Measurements from ENCODE around the gene SRPK2. TPM values are rescaled to one million over a fixed set of nuclear protein-coding genes. Genes with fewer than 3 reads are reported as not detected.

Gene SRPK2
- total RNA-seq, 1 experiment from 2014 or later, result 54.4 TPM

DNA sequence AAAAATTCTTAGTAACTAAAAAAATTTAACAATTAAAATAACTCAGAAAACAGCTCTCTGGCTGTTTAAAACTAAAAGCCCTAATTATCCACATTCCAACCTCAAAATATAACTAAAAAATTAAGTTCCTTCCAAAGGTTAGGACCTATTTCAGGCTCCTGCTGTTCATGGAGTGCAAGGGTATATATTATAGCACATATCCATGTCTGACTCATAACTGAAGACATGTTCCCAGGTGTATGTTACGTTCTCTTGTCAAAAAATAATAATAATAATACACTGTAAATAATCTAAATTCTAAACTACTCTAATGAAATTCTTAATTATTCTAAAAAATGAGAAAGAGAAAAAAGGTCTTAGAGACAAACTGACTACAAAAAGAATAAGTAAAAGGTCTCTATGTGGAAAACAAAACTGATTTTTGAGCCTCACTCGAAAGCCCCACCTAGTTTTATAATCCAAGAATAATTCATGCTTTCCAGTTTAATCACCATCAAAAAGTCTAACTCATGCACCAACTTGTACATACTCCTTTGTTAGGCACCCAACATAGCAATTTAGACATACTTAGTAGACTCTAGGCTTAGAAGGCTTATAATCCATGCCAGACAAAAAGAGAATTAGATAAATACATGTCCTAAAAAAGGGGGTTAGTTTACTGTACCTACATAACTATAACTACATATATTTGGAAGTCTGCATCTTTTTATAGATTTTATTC is 203.3 kb downstream of the SRPK2 start:
- BruUV-seq (replicated peaks), result TSS peak; percentile 95
- POLR2A ChIA-PET, result interaction anchor here (0.7 to 3.6 kb wide), 11 partner anchors 22 to 83 kb away, joined by 3 to 23 read pairs (median 4); no protein-coding TSS in a partner anchor
- Mint-ChIP-seq H3K4me1 (ENCODE audit: insufficient read depth, unreplicated experiment) (peaks cover 31% of the 10 kb centered on the region), H3K4me3 (ENCODE audit: unreplicated experiment) (no peak overlapping the region), H3K27me3 (ENCODE audit: insufficient read depth, unreplicated experiment) (no peaks in the 10 kb centered on the region), H3K36me3 (ENCODE audit: insufficient read depth, unreplicated experiment) (peaks cover 8% of the 10 kb centered on the region), H3K27ac (ENCODE audit: low read depth, unreplicated experiment) (peak overlapping the region; percentile 67), H3K9me3 (ENCODE audit: unreplicated experiment) (no peaks in the 10 kb centered on the region)
- intact Hi-C loops (cut with micrococcal nuclease), result no loop called here
- CTCF ChIA-PET, result interaction anchor here (0.6 to 1.0 kb wide), 2 partner anchors 9 to 40 kb away, joined by 3 to 4 read pairs; no protein-coding TSS in a partner anchor
- peak; percentile 52 for DNase-seq (ENCODE audit: unreplicated experiment)
- TF ChIP-seq, protein P1, sequence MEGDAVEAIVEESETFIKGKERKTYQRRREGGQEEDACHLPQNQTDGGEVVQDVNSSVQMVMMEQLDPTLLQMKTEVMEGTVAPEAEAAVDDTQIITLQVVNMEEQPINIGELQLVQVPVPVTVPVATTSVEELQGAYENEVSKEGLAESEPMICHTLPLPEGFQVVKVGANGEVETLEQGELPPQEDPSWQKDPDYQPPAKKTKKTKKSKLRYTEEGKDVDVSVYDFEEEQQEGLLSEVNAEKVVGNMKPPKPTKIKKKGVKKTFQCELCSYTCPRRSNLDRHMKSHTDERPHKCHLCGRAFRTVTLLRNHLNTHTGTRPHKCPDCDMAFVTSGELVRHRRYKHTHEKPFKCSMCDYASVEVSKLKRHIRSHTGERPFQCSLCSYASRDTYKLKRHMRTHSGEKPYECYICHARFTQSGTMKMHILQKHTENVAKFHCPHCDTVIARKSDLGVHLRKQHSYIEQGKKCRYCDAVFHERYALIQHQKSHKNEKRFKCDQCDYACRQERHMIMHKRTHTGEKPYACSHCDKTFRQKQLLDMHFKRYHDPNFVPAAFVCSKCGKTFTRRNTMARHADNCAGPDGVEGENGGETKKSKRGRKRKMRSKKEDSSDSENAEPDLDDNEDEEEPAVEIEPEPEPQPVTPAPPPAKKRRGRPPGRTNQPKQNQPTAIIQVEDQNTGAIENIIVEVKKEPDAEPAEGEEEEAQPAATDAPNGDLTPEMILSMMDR (IDR thresholded peaks at IDR 0.05; ENCODE audit: unreplicated experiment), result no peak

DNA sequence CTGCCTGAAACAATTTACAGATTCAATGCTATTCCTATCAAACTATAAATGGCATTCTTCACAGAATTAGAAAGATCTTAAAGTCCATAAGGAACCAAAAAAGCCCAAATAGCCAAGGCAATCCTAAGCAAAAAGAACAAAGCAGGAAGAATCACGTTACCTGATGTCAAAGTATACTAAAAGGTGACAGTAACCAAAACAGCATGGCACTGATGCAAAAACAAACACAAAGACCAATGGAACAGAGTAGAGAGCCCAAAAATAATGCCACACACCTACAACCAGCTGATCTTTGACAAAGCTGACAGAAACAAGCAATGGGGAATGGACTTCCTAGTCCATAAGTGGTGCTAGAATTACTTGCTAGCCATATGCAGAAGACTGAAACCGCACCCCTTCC is 208.7 kb downstream of the SRPK2 start:
- H3K4me1 Mint-ChIP-seq (ENCODE audit: insufficient read depth, unreplicated experiment), result no peaks in the 10 kb centered on the region
- peaks cover 6% of the 10 kb centered on the region for H3K9me3 Mint-ChIP-seq (ENCODE audit: unreplicated experiment)
- H3K27me3 Mint-ChIP-seq (ENCODE audit: insufficient read depth, unreplicated experiment), result no peaks in the 10 kb centered on the region
- intact Hi-C loops (cut with micrococcal nuclease), result no loop called here
- DNase-seq (ENCODE audit: unreplicated experiment), result no peak
- H3K27ac Mint-ChIP-seq (ENCODE audit: low read depth, unreplicated experiment), result no peak overlapping the region
- no peak overlapping the region for H3K4me3 Mint-ChIP-seq (ENCODE audit: unreplicated experiment)
- peaks cover 9% of the 10 kb centered on the region for H3K36me3 Mint-ChIP-seq (ENCODE audit: insufficient read depth, unreplicated experiment)
- CTCF ChIA-PET, result no interaction called here
- POLR2A ChIA-PET, result interaction anchor here (0.6 to 1.4 kb wide), 4 partner anchors 37 to 386 kb away, joined by 3 to 4 read pairs (median 4); no protein-coding TSS in a partner anchor
- no TSS peak for BruUV-seq (replicated peaks)
- TF ChIP-seq, protein P1 (IDR thresholded peaks at IDR 0.05; ENCODE audit: unreplicated experiment), result no peak

DNA sequence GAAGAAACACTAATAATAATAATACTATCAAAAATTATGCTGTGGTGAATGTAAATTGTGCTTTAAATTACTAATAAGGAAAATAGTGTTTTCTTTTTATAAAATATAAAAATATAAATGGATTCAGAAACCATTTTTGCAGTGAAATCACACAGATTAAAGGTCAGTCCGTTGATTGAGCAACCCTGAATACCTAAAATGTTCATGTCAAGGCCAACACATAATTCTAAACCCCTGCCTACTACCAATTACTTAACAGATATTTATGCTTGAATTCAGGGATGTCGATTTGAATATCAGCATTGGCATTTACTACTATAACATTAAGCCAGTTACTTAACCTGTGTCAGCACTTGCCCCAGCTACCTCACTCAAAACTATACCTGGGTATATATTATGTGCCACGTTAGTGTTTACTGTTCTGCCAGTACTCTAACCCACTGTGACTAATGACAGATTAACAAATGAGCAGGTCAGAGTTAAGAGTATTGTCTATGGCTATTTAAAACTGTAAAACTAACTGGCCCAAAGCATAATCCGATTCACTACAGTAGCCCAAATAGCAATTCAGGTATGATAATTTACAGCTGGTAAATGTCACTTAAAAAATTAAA is 209.7 kb downstream of the SRPK2 start:
- ChIA-PET POLR2A (interaction anchor here (0.6 to 1.4 kb wide), 4 partner anchors 38 to 387 kb away, joined by 3 to 4 read pairs (median 4); no protein-coding TSS in a partner anchor), CTCF (no interaction called here)
- DNase-seq (ENCODE audit: unreplicated experiment), result no peak
- no peaks in the 10 kb centered on the region for H3K4me1 Mint-ChIP-seq (ENCODE audit: insufficient read depth, unreplicated experiment)
- no peaks in the 10 kb centered on the region for H3K27me3 Mint-ChIP-seq (ENCODE audit: insufficient read depth, unreplicated experiment)
- no peak overlapping the region for H3K4me3 Mint-ChIP-seq (ENCODE audit: unreplicated experiment)
- peak overlapping the region; percentile 66 for H3K27ac Mint-ChIP-seq (ENCODE audit: low read depth, unreplicated experiment)
- H3K36me3 Mint-ChIP-seq (ENCODE audit: insufficient read depth, unreplicated experiment), result peaks cover 13% of the 10 kb centered on the region
- TF ChIP-seq, protein P1 (IDR thresholded peaks at IDR 0.05; ENCODE audit: unreplicated experiment), result no peak
- no TSS peak for BruUV-seq (replicated peaks)
- intact Hi-C loops (cut with micrococcal nuclease), result no loop called here
- H3K9me3 Mint-ChIP-seq (ENCODE audit: unreplicated experiment), result peaks cover 6% of the 10 kb centered on the region

DNA sequence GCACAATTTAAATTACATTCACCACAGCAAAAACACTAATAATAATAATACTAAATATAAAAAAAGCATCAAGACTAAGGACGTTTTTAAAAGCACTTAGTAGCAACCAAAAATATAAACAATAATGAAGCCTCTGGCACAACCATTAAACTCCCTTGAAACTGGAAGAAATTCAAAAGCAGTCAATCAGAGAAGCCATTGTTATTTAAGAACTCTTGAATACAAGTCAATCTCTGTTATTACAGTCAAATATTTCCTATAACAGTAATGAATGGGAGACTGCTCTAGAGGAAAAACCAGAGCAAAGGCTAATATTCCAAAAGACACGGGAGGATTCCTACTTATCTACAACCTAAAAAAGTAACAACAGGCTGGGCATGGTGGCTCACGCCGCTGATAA is 210.5 kb downstream of the SRPK2 start:
- H3K27me3 Mint-ChIP-seq (ENCODE audit: insufficient read depth, unreplicated experiment), result no peaks in the 10 kb centered on the region
- H3K27ac Mint-ChIP-seq (ENCODE audit: low read depth, unreplicated experiment), result peak overlapping the region; percentile 66
- H3K4me1 Mint-ChIP-seq (ENCODE audit: insufficient read depth, unreplicated experiment), result no peaks in the 10 kb centered on the region
- intact Hi-C loops (cut with micrococcal nuclease), result no loop called here
- TF ChIP-seq, protein P1 (IDR thresholded peaks at IDR 0.05; ENCODE audit: unreplicated experiment), result no peak
- no peak overlapping the region for H3K4me3 Mint-ChIP-seq (ENCODE audit: unreplicated experiment)
- peaks cover 13% of the 10 kb centered on the region for H3K36me3 Mint-ChIP-seq (ENCODE audit: insufficient read depth, unreplicated experiment)
- CTCF ChIA-PET, result no interaction called here
- no peak for DNase-seq (ENCODE audit: unreplicated experiment)
- POLR2A ChIA-PET, result no interaction called here
- BruUV-seq (replicated peaks), result no TSS peak
- H3K9me3 Mint-ChIP-seq (ENCODE audit: unreplicated experiment), result peaks cover 6% of the 10 kb centered on the region

All from MCF 10A (cell line).